Esophagus muscularis mucosa (tissue), 4 donors: ENCODE results near the gene CALCR.
"Not testable (repeated sequence)": the region's sequence is repeated elsewhere in the genome, so short reads cannot be mapped to it uniquely, and the experiment has no call there.

Experiments used
- CTCF ChIP-seq, 3 experiments: fragments of 200-600 bp in 2 of 3; fragments of 450-650 bp in 1 of 3; sonication (generic) in 2 of 3; IDR thresholded peaks; one replicate each; pipeline ENCODE4 v1.5.1; 2017 to 2019; ENCODE audit warnings: antibody characterized with exemption in 3 of 3, mild to moderate bottlenecking in 2 of 3, moderate library complexity in 1 of 3
- EP300 ChIP-seq: sonication (generic); formaldehyde crosslinking; IDR thresholded peaks from one replicate; pipeline ENCODE4 v1.6.1; 2017; ENCODE audit warnings: antibody characterized with exemption
- POLR2A ChIP-seq: fragments of 450-650 bp; IDR thresholded peaks from one replicate; pipeline ENCODE4 v1.6.1; 2017; ENCODE audit warnings: antibody characterized with exemption, moderate library complexity, mild to moderate bottlenecking, low read depth

GRCh38 chr7:93585694-93586478 lies 11.4 kb upstream of the CALCR start:
- TF ChIP-seq CTCF (IDR thresholded peaks at IDR 0.05); POLR2A; EP300: not testable (repeated sequence)
